GM23338 (cell line): ENCODE measurements around the gene RSPRY1. TPM values are rescaled to one million over a fixed set of nuclear protein-coding genes. Genes with fewer than 3 reads are reported as not detected.
A peak's percentile ranks its signal among the peaks of the same experiment; 100 is the strongest.

Source experiments
- ATAC-seq: fragments of 200-7000 bp; cut with Tn5 transposase; 3 replicates; pipeline ENCODE4 v1.9.1; 2020
- DNase-seq: peaks from one replicate; pipeline ENCODE4 v3.0.0-alpha.2; 2015; ENCODE audit warnings: low spot score
- H2AFZ ChIP-seq: fragments of 200-600 bp; sonication (generic); 2 replicates; pipeline ENCODE4 v1.8.0; 2016; ENCODE audit warnings: antibody characterized with exemption, mild to moderate bottlenecking, moderate library complexity
- H3F3A ChIP-seq: fragments of 200-600 bp; sonication (generic); replicated peaks from 2 replicates; pipeline ENCODE4 v1.8.0; 2017; ENCODE audit warnings: antibody characterized with exemption, mixed run types, low read depth
- H3K27ac ChIP-seq: fragments of 200-600 bp; sonication (generic); 2 replicates; pipeline ENCODE4 v1.6.1; 2016; ENCODE audit warnings: low read depth
- H3K27me3 ChIP-seq: fragments of 200-600 bp; sonication (generic); 2 replicates; pipeline ENCODE4 v1.8.0; 2016; ENCODE audit warnings: mild to moderate bottlenecking, mixed run types, moderate library complexity; ENCODE audit not compliant: insufficient read depth
- H3K36me3 ChIP-seq: fragments of 200-600 bp; sonication (generic); 2 replicates; pipeline ENCODE4 v1.8.0; 2016; ENCODE audit warnings: mild to moderate bottlenecking; ENCODE audit not compliant: insufficient read depth
- H3K4me1 ChIP-seq: fragments of 200-600 bp; sonication (generic); 2 replicates; pipeline ENCODE4 v1.8.0; 2016; ENCODE audit warnings: mild to moderate bottlenecking, moderate library complexity; ENCODE audit not compliant: insufficient read depth
- H3K4me2 ChIP-seq: fragments of 200-600 bp; sonication (generic); 2 replicates; pipeline ENCODE4 v1.7.1; 2017; ENCODE audit warnings: mixed run types
- H3K4me3 ChIP-seq: fragments of 200-600 bp; sonication (generic); 2 replicates; pipeline ENCODE4 v1.6.1; 2016; ENCODE audit warnings: mixed run types
- H3K79me2 ChIP-seq: fragments of 200-600 bp; sonication (generic); replicated peaks from 2 replicates; pipeline ENCODE4 v1.8.0; 2017; ENCODE audit warnings: mild to moderate bottlenecking; ENCODE audit not compliant: insufficient read depth
- H3K9me2 ChIP-seq: fragments of 200-600 bp; sonication (generic); 2 replicates; pipeline ENCODE4 v1.8.0; 2017; ENCODE audit not compliant: insufficient read depth
- H4K20me1 ChIP-seq: fragments of 200-600 bp; sonication (generic); replicated peaks from 2 replicates; pipeline ENCODE4 v1.8.0; 2017; ENCODE audit warnings: mild to moderate bottlenecking; ENCODE audit not compliant: insufficient read depth
- H3K27ac Mint-ChIP-seq: 2 replicates; pipeline ENCODE4 v1.8.0; 2020; ENCODE audit warnings: inconsistent platforms, mild to moderate bottlenecking, moderate library complexity, mixed read lengths
- H3K27me3 Mint-ChIP-seq: 3 replicates; pipeline ENCODE4 v1.8.0; 2022; ENCODE audit warnings: low read depth, mild to moderate bottlenecking, moderate library complexity, mixed read lengths, inconsistent platforms; ENCODE audit not compliant: insufficient read depth, poor library complexity
- H3K36me3 Mint-ChIP-seq: 3 replicates; pipeline ENCODE4 v1.8.0; 2021; ENCODE audit warnings: low read depth, mild to moderate bottlenecking, inconsistent platforms, moderate library complexity, mixed read lengths
- H3K4me1 Mint-ChIP-seq: 3 replicates; pipeline ENCODE4 v1.8.0; 2020; ENCODE audit warnings: mild to moderate bottlenecking, inconsistent platforms, mixed read lengths
- H3K4me3 Mint-ChIP-seq: 3 replicates; pipeline ENCODE4 v1.8.0; 2021; ENCODE audit warnings: moderate library complexity, mild to moderate bottlenecking, inconsistent platforms, mixed read lengths
- H3K9me3 Mint-ChIP-seq: 3 replicates; pipeline ENCODE4 v1.8.0; 2020; ENCODE audit warnings: moderate library complexity, mild to moderate bottlenecking, inconsistent platforms, mixed read lengths
- CREB1 ChIP-seq: fragments of 250-450 bp; sonication (Bioruptor Pico); IDR thresholded peaks from 2 replicates; pipeline ENCODE4 v1.5.0; 2020; ENCODE audit warnings: low read depth, mild to moderate bottlenecking, moderate library complexity
- CTCF ChIP-seq, 2 experiments: fragments of 200-600 bp in 1 of 2; sonication (generic) in 1 of 2; conservative IDR thresholded peaks; 2 replicates each; pipeline versions ENCODE4 v1.5.1 to v1.6.1; 2016 to 2017; ENCODE audit warnings: antibody characterized with exemption in 2 of 2, low read depth in 2 of 2, mild to moderate bottlenecking in 2 of 2, moderate library complexity in 1 of 2
- ETS1 ChIP-seq: IDR thresholded peaks from 2 replicates; pipeline ENCODE4 v1.6.1; 2016; ENCODE audit warnings: antibody characterized with exemption
- POLR2AphosphoS5 ChIP-seq: IDR thresholded peaks from 2 replicates; pipeline ENCODE4 v1.6.1; 2016; ENCODE audit warnings: antibody characterized with exemption, low read depth
- ZNF114 ChIP-seq: fragments of 250-450 bp; sonication (Bioruptor Pico); IDR thresholded peaks from 2 replicates; pipeline ENCODE4 v1.5.0; 2020; ENCODE audit warnings: mild to moderate bottlenecking, moderate library complexity
- long read RNA-seq: library from polyadenylated mRNA; unstranded; transcript quantifications from one replicate; pipeline ENCODE4 v2.0.0, GENCODE V29; 2020; ENCODE audit not compliant: unreplicated experiment
- polyA plus RNA-seq: library from polyadenylated mRNA; unstranded; fragments of >200 nt; fragmentation: Nextera tagmentation; extraction: Ambion mirVana; gene quantifications from 2 replicates; pipeline ENCODE4 v1.2.1, GENCODE V29; 2016
- total RNA-seq: library from RNA; depleted of rRNA; stranded (reverse); fragments of >200 nt; shearing (Covaris generic); gene quantifications from 2 replicates; pipeline ENCODE4 v1.2.3, GENCODE V29; 2014; rRNA removed

The RSPRY1 gene
- total RNA-seq (35.9 and 39.7 TPM in 2 replicates), polyA plus RNA-seq (20.4 and 25.8 TPM in 2 replicates)
- long read RNA-seq, transcript RSPRY1-201 (15 exons, 3,547 nt), result major isoform, 13 of 29 reads
- long read RNA-seq, partial matches to known transcripts, result 8 of 29 reads
- long read RNA-seq, other reads (novel, unspliced or antisense), result 8 of 29 reads

- H3K36me3 ChIP-seq, result no peaks in the 10 kb centered on the region
- peak within 1 kb of the TSS; percentile 95 for H2AFZ ChIP-seq
- DNase-seq, result peak; percentile 100
- no peaks in the 10 kb centered on the region for H3K9me2 ChIP-seq
- no peaks in the 10 kb centered on the region for H3K27me3 ChIP-seq
- H3K4me3 ChIP-seq, result peak within 1 kb of the TSS; percentile 97
- H4K20me1 ChIP-seq, result peaks cover 10% of the 10 kb centered on the region
- H3K27ac Mint-ChIP-seq, result peak within 1 kb of the TSS; percentile 94
- H3K27ac ChIP-seq, result peak within 1 kb of the TSS; percentile 87
- H3K36me3 Mint-ChIP-seq, result no peaks in the 10 kb centered on the region
- H3K4me1 Mint-ChIP-seq, result peaks cover 38% of the 10 kb centered on the region
- H3F3A ChIP-seq, result no peaks in the 10 kb centered on the region
- H3K79me2 ChIP-seq, result peaks cover 85% of the 10 kb centered on the region
- peaks cover 11% of the 10 kb centered on the region for H3K27me3 Mint-ChIP-seq
- no peak for TF ChIP-seq CTCF (conservative IDR thresholded peaks at IDR 0.05; ENCODE audit: low read depth in 2 of 2)
- TF ChIP-seq ETS1, result 0 out of 2 replicates have a peak, but pooled peaks have one; percentile 9
- TF ChIP-seq CREB1, result peak; percentile 78
- TF ChIP-seq POLR2AphosphoS5, result peak; percentile 80
- peaks cover 28% of the 10 kb centered on the region for H3K4me1 ChIP-seq
- H3K4me2 ChIP-seq, result peak within 1 kb of the TSS; percentile 99
- H3K4me3 Mint-ChIP-seq, result peak within 1 kb of the TSS; percentile 96
- no peaks in the 10 kb centered on the region for H3K9me3 Mint-ChIP-seq
- ATAC-seq, result peak; percentile 93
Measured at GRCh38 chr16:57185945-57186871, at the start of gene RSPRY1, which contains the start of gene PSME3IP1. Gene RSPRY1, plus strand, starts transcription at chr16:57186329. Its CDS starts 18,330 bp downstream, at chr16:57204659. Gene PSME3IP1, minus strand, starts transcription at chr16:57186039. Its CDS starts 12,185 bp downstream, at chr16:57173854.

GRCh38 chr16:57137043-57137442 lies 49.1 kb upstream of the RSPRY1 start:
- Histone ChIP-seq H4K20me1 (no peaks in the 10 kb centered on the region), H3K27ac (no peak overlapping the region), H3K27me3 (no peaks in the 10 kb centered on the region), H3F3A (no peaks in the 10 kb centered on the region), H3K4me1 (no peaks in the 10 kb centered on the region), H3K9me2 (no peaks in the 10 kb centered on the region), H3K36me3 (no peaks in the 10 kb centered on the region), H3K4me3 (no peak overlapping the region), H3K4me2 (no peak overlapping the region), H3K79me2 (no peaks in the 10 kb centered on the region), H2AFZ (no peak overlapping the region)
- no peak for DNase-seq
- no peak for ATAC-seq
- peaks cover 9% of the 10 kb centered on the region for H3K27me3 Mint-ChIP-seq
- TF ChIP-seq CTCF (conservative IDR thresholded peaks at IDR 0.05; ENCODE audit: low read depth in 2 of 2) (no peak), ZNF114 (CRISPR knock-in tag) (no peak), CREB1 (no peak)
- H3K4me3 Mint-ChIP-seq, result no peak overlapping the region
- peaks cover 9% of the 10 kb centered on the region for H3K4me1 Mint-ChIP-seq
- H3K36me3 Mint-ChIP-seq, result no peaks in the 10 kb centered on the region
- H3K27ac Mint-ChIP-seq, result no peak overlapping the region
- H3K9me3 Mint-ChIP-seq, result no peaks in the 10 kb centered on the region
